Hepatocyte (in vitro differentiated cells): ENCODE data around the gene MED13L. TPM values are rescaled to one million over a fixed set of nuclear protein-coding genes. Genes with fewer than 3 reads are reported as not detected.

Experiments used
- DNase-seq: peaks from one replicate; pipeline ENCODE4 v3.0.0-alpha.2; 2016; ENCODE audit warnings: low spot score
- H2AFZ ChIP-seq: fragments of 200-600 bp; sonication (generic); 2 replicates; pipeline ENCODE4 v1.6.0; 2016; ENCODE audit warnings: antibody characterized with exemption, mild to moderate bottlenecking
- H3K27ac ChIP-seq: fragments of 200-600 bp; sonication (generic); 2 replicates; pipeline ENCODE4 v1.5.1; 2016; ENCODE audit warnings: mild to moderate bottlenecking
- H3K27me3 ChIP-seq: fragments of 200-600 bp; sonication (generic); 2 replicates; pipeline ENCODE4 v1.6.1; 2016
- H3K36me3 ChIP-seq: fragments of 200-600 bp; sonication (generic); replicated peaks from 2 replicates; pipeline ENCODE4 v1.5.1; 2016; ENCODE audit warnings: low read depth; ENCODE audit not compliant: insufficient read depth
- H3K4me1 ChIP-seq: fragments of 200-600 bp; sonication (generic); 2 replicates; pipeline ENCODE4 v1.5.1; 2016; ENCODE audit warnings: mild to moderate bottlenecking, moderate library complexity; ENCODE audit not compliant: insufficient read depth
- H3K4me2 ChIP-seq: fragments of 200-600 bp; sonication (generic); 2 replicates; pipeline ENCODE4 v1.6.0; 2016
- H3K4me3 ChIP-seq: fragments of 200-600 bp; sonication (generic); 2 replicates; pipeline ENCODE4 v1.5.1; 2016; ENCODE audit warnings: mild to moderate bottlenecking
- H3K79me2 ChIP-seq: fragments of 200-600 bp; sonication (generic); 2 replicates; pipeline ENCODE4 v1.6.0; 2017; ENCODE audit warnings: mild to moderate bottlenecking
- H3K9me2 ChIP-seq: fragments of 200-600 bp; sonication (generic); replicated peaks from 2 replicates; pipeline ENCODE4 v1.6.0; 2017; ENCODE audit warnings: mild to moderate bottlenecking; ENCODE audit not compliant: insufficient read depth
- H3K9me3 ChIP-seq: fragments of 200-600 bp; sonication (generic); 2 replicates; pipeline ENCODE4 v1.5.1; 2016; ENCODE audit warnings: low read depth, mild to moderate bottlenecking
- H4K20me1 ChIP-seq: fragments of 200-600 bp; sonication (generic); 2 replicates; pipeline ENCODE4 v1.6.0; 2016; ENCODE audit warnings: mild to moderate bottlenecking; ENCODE audit not compliant: insufficient read depth, poor library complexity, severe bottlenecking
- CTCF ChIP-seq: fragments of 200-600 bp; sonication (generic); IDR thresholded peaks from 2 replicates; pipeline ENCODE4 v1.5.1; 2016; ENCODE audit warnings: antibody characterized with exemption, mild to moderate bottlenecking; ENCODE audit not compliant: poor library complexity
- EZH2 ChIP-seq: fragments of 200-600 bp; sonication (generic); IDR thresholded peaks from 2 replicates; pipeline ENCODE4 v1.6.1; 2016; ENCODE audit warnings: antibody characterized with exemption, mild to moderate bottlenecking, borderline replicate concordance
- EZH2phosphoT487 ChIP-seq: fragments of 200-600 bp; sonication (generic); IDR thresholded peaks from one replicate; pipeline ENCODE4 v1.6.1; 2018; ENCODE audit warnings: antibody characterized with exemption, mild to moderate bottlenecking, low read depth, moderate library complexity; ENCODE audit not compliant: unreplicated experiment, severe bottlenecking
- WGBS: methylation state at CpG from one replicate; pipeline ENCODE4 v1.1.6; 2016; ENCODE audit warnings: low lambda C conversion rate; ENCODE audit errors: missing lambda C conversion rate; 5-methylcytosine and 5-hydroxymethylcytosine counted together
- polyA plus RNA-seq: library from polyadenylated mRNA; unstranded; fragments of >200 nt; fragmentation: Nextera tagmentation; extraction: Ambion mirVana; gene quantifications from 2 replicates; pipeline ENCODE4 v1.2.1, GENCODE V29; 2016
- total RNA-seq: library from RNA; depleted of rRNA; stranded (reverse); fragments of >200 nt; gene quantifications from 2 replicates; pipeline ENCODE4 v1.2.3, GENCODE V29; 2014

Gene MED13L
- total and polyA plus RNA-seq, 2 experiments from 2014 or later = 23.7 to 135 TPM

DNA sequence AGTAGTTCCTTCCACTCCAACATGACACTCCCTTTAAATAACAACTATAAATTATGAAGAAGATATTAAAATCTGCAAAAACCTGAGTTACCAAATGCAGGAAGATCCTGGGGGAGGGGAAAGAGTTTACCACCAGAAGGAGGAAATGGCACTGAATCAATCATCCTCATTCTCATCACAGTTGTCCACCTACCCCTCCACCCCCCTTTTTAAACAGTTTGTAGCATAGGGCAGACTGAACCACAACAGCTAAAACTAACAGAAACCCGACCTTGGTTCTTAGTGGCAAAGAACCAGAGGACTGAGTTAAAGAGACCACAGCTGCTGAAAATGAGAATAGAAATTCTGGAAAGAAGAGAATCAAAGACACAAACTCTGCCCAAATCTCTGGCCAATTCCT is 189.5 kb downstream of the MED13L start:
- Histone ChIP-seq H3K27me3 (no peaks in the 10 kb centered on the region), H3K9me2 (no peaks in the 10 kb centered on the region), H3K27ac (no peak overlapping the region), H3K9me3 (no peaks in the 10 kb centered on the region), H3K4me3 (no peak overlapping the region), H2AFZ (no peak overlapping the region), H4K20me1 (peaks cover 49% of the 10 kb centered on the region), H3K4me1 (no peaks in the 10 kb centered on the region), H3K79me2 (peaks cover 89% of the 10 kb centered on the region), H3K36me3 (no peaks in the 10 kb centered on the region), H3K4me2 (no peak overlapping the region)
- no peak for DNase-seq
- WGBS = 50% methylated on average over 1 of the region's 1 CpG
- TF ChIP-seq EZH2 (no peak), CTCF (no peak), EZH2phosphoT487 (no peak)

- no peaks in the 10 kb centered on the region for H3K9me2 ChIP-seq
- H3K27ac ChIP-seq = no peak overlapping the region
- no peaks in the 10 kb centered on the region for H3K9me3 ChIP-seq
- DNase-seq = no peak
- WGBS = 82% methylated on average over 3 of the region's 3 CpGs
- H4K20me1 ChIP-seq = peaks cover 43% of the 10 kb centered on the region
- H2AFZ ChIP-seq = no peak overlapping the region
- no peaks in the 10 kb centered on the region for H3K36me3 ChIP-seq
- no peaks in the 10 kb centered on the region for H3K4me1 ChIP-seq
- TF ChIP-seq EZH2phosphoT487 = no peak
- no peak for TF ChIP-seq EZH2
- no peak for TF ChIP-seq CTCF
- no peaks in the 10 kb centered on the region for H3K27me3 ChIP-seq
- H3K79me2 ChIP-seq = peaks cover 92% of the 10 kb centered on the region
- no peak overlapping the region for H3K4me2 ChIP-seq
- no peak overlapping the region for H3K4me3 ChIP-seq
These were observed 190.1 kb downstream of the MED13L start for GRCh38 chr12:116087399-116087798.

- TF ChIP-seq EZH2phosphoT487 = no peak
- no peak for TF ChIP-seq EZH2
- no peak for TF ChIP-seq CTCF
These were observed 197.1 kb downstream of the MED13L start for GRCh38 chr12:116080415-116080814.

GRCh38 chr12:116078396-116078795 is 199.1 kb downstream of the MED13L start:
- DNase-seq = no peak
- H3K9me2 ChIP-seq = no peaks in the 10 kb centered on the region
- no peak overlapping the region for H3K4me3 ChIP-seq
- peaks cover 77% of the 10 kb centered on the region for H3K79me2 ChIP-seq
- WGBS = 100% methylated on average over 1 of the region's 1 CpG
- peaks cover 9% of the 10 kb centered on the region for H4K20me1 ChIP-seq
- no peak overlapping the region for H3K27ac ChIP-seq
- H3K27me3 ChIP-seq = no peaks in the 10 kb centered on the region
- no peaks in the 10 kb centered on the region for H3K36me3 ChIP-seq
- no peak overlapping the region for H3K4me2 ChIP-seq
- no peak for TF ChIP-seq EZH2
- TF ChIP-seq CTCF = no peak
- no peak for TF ChIP-seq EZH2phosphoT487
- H3K4me1 ChIP-seq = no peaks in the 10 kb centered on the region
- H2AFZ ChIP-seq = no peak overlapping the region
- no peaks in the 10 kb centered on the region for H3K9me3 ChIP-seq

More at GRCh38 chr12:116080415-116080814, 197.1 kb downstream of the MED13L start:
- no peaks in the 10 kb centered on the region for H3K36me3 ChIP-seq
- H3K4me3 ChIP-seq = no peak overlapping the region
- no peak for DNase-seq
- H2AFZ ChIP-seq = no peak overlapping the region
- peaks cover 85% of the 10 kb centered on the region for H3K79me2 ChIP-seq
- H3K9me2 ChIP-seq = no peaks in the 10 kb centered on the region
- H4K20me1 ChIP-seq = peaks cover 9% of the 10 kb centered on the region
- WGBS = 74% methylated on average over 3 of the region's 3 CpGs
- no peaks in the 10 kb centered on the region for H3K9me3 ChIP-seq
- H3K4me1 ChIP-seq = no peaks in the 10 kb centered on the region
- H3K27ac ChIP-seq = no peak overlapping the region
- no peaks in the 10 kb centered on the region for H3K27me3 ChIP-seq
- H3K4me2 ChIP-seq = no peak overlapping the region
